GM21786 (cell line): Measurements from ENCODE around the gene PLXNA4.

Experiments
- ATAC-seq: cut with Tn5 transposase; IDR thresholded peaks from one replicate; pipeline ENCODE4 v1.9.1; 2021; ENCODE audit not compliant: unreplicated experiment

PLXNA4 gene

DNA sequence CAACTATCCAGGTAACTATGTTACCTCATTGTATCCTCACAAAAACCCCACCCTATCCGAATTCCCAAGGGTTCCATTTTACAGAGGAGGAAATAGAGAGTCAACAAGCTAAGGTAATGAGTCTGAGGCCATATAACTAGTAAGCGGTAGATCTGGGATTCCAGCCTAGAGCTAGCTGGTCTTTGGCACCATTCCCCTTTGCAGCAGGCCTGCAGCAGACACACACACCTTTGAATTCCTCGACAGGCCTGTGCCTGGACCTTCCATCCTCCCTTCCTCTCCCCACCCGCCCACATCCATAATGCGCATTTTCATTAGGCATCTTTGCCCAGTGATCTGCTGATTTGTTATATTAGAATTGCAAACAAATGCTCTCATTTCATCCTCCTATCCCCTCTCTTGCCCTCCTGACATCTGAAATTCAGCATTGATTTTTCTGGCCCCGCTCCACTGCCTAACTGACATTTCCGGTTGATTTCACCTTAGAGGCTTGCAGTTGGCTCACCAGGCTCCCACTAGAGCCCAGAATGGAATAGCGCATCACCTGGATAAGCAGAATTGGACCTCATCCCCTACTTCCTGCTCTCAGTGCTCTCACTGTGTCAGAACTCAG is 129.5 kb downstream of the PLXNA4 start:
- ATAC-seq: no peak

DNA sequence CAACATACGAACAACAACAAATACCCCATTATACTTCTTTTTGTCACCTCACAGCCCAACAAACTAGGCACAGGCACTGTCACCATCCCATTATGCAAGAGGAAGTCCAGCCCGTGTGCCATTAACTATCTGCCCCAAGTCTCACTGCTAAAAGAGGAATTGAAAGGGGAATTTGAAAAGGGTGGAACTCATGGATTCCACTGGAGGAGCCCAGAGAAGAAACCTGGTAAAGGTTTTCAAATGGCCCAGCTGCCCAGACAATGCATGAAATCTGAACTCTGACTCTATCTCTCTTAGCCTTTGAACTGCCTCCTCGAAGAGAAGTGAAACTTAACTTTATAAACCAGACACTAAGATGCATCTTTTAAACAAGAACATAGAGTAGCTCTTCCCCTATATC is 130.0 kb downstream of the PLXNA4 start:
- ATAC-seq: no peak

DNA sequence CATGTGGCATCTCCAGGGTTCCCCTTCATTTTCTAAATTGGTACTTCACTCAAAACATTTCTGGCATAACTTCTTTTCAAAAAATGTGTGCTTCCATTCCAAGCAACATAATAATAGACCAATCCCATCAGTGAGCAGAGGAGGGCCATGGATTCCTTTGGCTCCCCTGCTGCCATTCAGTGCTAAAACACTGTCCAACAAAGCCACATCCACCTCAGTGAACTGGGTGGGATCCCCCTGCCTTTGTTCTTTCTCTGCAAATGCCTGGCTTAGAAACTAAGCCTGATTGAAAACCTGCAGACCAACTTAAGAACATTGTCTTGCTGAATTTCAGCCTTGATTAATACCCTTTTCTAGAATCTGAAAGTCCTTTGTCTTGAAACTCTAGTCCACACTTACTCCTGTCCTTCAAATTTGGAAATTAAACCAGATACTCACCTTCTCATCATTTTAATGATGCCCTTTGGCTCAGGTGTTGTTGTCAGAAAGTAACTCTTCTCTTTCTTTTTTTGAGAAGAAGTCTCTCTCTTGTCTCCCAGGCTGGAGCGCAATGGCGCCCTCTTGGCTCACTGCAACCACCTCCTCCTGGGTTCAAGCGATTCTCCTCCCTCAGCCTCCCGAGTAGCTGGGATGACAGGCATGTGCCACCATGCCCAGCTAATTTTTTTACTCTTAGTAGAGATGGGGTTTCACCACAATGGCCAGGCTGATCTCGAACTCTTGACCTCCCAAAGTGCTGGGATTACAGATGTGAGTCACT is 132.3 kb downstream of the PLXNA4 start:
- no peak for ATAC-seq

DNA sequence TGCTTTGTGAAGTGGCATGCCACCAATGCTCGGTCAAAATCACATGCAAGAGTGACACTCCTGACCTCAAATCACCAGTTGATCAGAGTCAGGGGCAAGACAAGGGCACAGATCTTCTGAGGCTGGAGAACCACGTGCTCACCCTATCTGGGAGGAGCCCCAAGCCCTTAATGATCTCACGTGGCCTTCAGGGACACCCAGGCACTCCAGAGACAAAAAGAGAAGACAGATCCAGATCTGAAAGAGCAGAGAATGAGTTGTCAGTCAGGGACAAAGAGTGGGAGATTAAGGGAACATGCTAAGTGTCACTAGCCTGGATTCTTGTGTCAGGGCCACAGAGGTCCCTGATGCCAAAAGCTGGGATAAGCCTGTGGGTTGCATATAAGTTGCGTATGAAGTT is 134.3 kb downstream of the PLXNA4 start:
- ATAC-seq: no peak

DNA sequence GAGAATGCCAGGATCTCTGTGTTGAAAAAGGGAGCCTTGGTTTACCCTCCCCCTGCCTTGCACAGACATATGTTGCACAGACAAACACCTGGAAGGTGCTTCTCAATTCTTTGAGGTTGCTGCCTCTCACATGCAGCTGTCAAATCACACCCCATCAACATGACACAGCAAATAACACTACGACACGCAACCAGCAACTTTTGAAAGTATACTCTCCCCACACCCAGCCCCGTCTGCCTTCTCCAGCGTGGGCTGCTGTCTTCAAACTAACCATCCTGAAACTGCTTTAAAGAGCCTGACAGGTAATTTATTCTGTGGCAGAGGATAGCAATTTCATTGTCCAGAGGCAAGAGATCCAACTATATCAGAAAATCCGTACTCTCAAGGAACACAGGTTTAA is 136.1 kb downstream of the PLXNA4 start:
- no peak for ATAC-seq

DNA sequence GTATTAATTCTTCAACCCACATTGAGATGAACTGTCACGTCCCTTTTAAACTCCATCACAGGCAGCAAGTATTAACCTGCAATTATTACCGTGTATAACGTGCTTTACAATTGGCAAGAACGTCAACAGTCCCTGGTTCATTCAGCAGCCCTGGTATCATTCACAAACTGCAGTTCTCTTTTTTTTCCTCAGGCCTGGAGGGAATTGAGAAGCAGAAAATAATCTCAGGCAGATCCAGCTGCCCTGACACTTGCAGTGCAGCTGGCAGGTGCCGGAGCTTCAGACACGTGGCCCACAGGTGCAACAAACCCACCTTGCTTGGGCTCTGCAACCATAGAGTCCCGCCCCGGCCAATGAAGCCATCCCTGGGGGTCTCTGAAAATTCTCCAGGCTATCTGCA is 137.3 kb downstream of the PLXNA4 start:
- no peak for ATAC-seq

DNA sequence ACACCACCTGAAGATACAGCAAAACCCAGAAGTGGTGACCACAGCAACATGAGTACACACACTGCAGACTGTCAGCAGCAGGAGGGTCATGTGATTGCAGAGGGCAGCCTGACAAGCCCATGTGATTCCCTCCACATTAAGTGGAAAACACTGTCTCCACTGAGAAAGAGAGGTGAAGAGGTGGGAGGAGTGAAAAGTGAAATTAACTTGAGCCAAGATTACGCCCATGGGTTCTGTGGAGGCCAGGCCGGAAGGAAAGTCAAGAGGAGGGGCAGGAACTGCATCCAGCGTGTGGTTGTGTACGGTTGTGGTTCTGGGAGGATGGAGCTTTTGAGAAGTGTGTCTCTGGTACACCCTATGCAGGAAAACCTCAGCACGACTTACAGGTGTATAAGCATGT is 138.5 kb downstream of the PLXNA4 start:
- no peak for ATAC-seq

DNA sequence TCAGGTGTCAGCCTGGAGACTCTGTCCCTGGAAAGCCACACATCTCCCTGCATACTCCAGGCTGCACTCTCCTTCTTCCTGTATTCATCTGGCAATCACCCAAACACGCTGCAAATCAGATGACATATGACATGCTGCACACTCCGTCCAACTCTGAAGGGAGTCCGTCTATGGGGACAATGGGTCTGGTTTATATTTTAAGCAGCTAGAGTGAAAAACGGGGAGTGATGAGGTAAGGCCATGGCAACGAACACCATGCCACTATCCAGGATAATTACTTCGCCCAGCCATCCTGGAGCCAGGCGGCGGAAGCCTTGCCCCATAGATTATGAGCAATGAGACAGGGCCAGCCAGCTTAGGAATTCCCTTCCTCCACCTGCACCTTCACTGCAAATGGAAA is 140.1 kb downstream of the PLXNA4 start:
- ATAC-seq: no peak

DNA sequence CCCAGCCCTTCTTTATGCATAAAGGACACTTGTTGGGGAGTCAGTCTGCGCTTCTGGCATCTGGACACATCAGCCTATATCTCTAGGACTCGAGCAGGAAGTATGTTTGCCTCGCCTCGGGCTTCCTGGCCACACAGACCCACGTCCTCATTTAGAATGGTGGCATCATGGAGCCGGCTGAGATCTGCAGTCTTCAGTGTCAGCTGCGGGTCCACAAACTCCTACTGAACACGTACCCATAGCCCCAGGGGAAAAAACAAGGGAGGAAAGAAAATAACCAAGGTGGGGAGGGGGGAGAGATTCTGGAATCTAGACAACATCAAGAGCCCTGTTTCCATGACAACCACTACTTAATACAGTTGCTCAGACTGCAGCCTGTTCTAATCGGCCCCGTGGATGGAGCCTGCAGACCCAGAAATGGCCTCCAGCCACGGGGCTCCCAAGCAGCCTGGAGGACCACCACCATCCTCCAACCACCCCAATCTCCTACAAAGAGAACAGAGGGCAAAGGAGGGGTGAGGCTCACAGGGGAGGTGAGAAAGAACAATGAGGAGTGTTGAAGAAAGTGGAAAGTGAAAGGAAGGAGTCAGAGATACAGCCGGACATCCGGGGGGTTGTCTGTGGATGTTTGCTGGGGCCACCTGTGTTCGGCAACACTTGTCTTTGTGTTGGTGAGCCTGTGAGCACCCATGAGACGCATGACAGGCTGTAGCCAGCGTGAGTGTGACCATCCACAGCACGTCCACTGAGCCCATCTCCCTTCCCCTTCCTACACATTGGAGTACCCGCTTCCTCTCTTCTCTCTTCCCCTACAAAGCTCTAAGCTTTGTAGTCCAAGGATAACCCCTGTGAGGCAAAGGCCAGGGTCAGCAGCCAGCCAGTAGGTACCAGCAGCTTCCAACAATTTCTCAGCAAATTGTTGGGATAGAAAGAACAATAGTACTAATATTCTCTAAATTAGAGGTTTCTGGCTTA is 141.0 kb downstream of the PLXNA4 start:
- ATAC-seq: no peak

DNA sequence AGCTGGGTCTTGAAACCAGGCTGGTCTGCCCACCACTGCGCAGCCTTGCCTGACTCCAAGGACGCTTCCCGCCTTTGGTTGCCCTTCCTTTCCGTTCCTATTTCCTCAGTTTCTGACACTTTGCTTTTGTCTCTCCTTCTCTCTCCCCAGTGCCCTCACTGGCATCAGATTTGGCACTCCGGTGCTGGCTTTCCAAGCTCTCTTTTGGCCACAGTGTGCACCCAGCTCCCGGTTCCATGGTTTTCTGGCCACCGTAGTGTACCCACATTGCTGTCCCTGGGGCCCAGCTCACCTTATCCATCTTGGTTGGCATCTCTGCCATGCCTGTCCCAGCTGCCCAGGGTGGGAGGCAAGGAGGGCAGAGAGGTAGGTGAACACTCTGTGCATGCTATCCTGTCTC is 142.2 kb downstream of the PLXNA4 start:
- ATAC-seq: no peak

DNA sequence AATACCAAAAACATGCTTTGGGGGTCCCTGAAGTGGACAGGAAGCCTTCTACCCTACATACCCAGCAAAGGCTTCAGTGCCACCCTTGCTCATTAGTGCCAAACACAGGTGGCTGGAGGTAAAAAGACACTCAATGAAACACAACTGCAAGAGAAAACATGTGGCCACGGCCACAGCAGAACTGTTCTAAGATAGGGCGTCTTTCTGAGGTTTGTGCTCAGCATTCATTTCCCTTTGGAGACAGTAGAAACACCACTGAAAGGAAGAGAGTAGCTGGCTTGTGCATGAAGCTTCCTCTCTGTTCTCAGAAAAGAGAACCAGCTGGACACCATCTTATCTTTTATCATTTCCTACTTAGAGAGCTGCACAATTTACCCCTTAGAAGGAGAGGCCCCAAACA is 143.0 kb downstream of the PLXNA4 start:
- ATAC-seq: no peak

DNA sequence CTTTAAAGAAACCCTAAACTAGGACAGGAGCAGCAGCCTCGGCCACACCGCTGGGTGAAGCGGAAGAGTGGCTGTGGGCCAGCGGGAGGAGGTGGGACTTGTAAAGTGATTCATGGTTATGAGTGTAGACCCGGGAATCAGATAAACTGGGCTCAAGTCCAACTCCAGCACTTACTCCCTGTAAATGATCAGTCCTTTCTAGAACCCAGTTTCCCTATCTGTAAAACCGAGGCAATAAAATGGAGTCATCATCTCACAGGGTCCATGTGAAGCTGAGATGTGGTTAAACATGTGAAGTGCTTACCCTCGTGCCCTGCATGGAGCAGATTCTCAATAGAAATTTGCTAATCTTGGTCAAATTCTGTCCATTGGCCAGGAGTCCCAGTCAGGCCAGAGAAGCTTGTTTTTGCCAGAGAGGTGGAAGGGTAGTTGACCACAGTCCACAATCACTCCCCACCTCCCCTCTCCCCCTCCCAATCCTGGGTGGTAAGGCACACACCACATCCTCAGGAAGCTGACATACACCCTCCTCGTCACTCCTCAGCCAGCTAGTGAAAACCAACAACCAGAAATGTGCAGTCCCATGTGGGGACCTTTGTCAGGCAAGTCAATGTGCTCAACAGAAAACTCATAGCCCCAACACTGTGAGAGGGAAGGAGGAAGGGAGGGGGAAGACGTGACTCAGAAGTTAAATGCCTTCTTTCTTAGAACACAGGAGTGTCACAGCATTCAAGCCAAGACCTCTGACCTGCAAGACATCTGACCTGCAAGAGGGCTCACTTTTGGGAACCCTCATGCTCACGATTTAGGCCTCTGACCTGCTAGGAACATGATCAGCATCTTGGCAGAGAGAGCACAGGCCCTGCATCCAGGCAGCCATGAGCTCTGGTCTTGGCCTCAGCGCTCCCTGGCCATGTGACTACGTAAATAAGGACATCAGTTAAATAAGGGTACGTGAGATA is 145.1 kb downstream of the PLXNA4 start:
- no peak for ATAC-seq

DNA sequence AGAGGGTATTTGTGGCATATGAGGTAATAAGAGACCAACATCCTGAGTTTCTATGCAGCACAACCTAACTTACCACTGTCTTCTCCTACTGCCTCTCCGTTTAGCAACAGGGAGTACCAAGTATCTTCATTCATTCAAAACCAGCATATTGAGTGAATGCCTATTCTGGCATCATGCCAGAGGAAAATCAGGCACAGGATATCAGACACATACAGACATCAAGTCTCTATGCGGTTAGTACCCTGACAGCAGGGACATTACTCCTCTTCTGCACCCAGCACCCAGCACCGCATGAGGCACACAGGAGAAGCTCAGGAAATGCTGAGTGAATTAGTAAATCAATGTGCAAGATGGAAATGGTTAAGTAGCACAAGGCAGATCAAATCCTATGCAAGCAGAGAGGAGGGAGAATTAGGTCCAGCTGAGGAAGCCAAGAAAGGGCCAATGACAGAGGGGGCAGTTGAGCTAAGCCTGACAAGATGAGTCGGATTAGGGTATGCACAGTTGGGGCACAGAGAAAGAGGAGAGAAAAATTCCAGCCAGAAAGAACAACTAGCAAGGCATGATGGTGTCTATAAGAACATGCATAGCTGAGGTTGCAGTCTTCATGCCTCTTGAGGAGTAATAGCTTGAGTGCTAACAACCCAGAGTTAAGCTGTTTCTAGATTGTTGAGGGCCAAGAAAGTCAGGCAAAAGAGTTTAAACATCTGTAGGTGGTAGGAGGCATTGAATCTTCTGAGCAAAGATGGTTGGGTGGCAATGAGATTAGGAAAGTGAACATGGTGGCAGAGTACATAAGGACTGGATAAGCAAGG is 146.0 kb downstream of the PLXNA4 start:
- no peak for ATAC-seq

DNA sequence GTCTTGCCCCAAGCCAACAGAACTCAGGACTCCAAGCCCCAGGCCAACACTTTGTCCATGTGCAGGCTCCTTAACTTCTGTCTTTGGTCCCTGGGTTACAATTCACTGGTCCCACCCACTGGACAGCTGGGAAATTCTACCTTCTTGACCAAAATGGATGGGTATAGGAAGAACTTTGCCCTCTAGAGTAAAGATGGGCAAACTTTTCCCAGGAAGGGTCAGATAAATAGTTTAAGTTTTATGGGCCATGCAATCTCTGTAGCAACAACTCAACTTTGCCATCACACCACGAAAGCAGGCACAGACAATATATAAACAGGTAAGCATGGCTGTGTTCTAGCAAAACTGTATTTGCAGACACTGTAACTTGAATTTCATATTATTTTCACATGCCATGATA is 147.1 kb downstream of the PLXNA4 start:
- no peak for ATAC-seq

DNA sequence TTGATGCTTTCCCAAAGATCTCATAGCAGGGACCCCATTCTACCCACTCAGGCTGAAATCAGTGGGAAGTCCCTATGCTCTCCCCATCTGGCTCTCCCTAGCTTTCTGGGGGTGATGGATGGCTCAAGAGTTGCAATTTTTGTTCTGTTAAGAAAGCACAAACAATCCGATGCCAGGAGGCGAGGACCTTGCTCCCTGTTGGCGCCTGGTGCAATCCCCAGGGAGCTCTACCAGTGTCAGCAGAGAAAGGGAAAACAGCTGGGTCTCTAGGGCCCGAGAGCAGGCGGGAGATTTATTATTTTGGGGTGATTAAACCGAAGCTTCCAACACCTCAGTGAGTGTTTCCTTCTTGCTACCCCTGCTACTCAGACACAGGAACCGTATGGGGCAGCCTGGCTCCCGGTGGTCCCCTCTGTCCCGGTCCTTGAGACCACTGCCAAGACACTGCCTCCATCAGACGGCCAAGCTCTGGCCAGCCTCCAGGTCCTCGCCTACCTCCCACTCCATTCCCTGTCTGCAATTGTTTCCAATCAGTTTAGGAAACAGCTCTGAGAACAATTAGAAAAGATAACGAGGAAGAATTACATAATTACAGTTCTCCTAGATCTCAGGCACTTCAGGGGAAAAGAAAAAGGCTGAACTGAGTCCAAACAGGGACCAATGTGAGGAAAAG is 147.9 kb downstream of the PLXNA4 start:
- ATAC-seq: no peak

DNA sequence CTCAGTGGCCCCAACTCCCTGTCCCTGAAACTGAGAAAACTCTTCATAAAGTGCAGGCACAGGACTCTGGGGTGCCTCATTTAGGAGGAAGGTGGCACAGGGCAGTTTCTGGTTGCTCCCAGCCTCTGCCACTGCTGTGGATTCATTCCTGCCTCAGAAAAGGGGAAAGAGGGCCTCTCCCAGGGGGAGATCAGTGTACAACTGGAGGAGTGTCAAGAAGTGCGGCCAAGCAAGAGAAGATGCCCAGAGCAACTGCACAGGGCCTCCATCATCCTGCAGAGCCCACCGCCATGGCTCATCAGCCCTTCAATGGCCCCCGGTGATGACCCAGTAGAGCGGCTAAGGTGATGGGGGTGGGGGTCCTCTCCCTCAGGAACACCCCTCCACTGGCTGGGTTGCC is 150.3 kb downstream of the PLXNA4 start:
- no peak for ATAC-seq

DNA sequence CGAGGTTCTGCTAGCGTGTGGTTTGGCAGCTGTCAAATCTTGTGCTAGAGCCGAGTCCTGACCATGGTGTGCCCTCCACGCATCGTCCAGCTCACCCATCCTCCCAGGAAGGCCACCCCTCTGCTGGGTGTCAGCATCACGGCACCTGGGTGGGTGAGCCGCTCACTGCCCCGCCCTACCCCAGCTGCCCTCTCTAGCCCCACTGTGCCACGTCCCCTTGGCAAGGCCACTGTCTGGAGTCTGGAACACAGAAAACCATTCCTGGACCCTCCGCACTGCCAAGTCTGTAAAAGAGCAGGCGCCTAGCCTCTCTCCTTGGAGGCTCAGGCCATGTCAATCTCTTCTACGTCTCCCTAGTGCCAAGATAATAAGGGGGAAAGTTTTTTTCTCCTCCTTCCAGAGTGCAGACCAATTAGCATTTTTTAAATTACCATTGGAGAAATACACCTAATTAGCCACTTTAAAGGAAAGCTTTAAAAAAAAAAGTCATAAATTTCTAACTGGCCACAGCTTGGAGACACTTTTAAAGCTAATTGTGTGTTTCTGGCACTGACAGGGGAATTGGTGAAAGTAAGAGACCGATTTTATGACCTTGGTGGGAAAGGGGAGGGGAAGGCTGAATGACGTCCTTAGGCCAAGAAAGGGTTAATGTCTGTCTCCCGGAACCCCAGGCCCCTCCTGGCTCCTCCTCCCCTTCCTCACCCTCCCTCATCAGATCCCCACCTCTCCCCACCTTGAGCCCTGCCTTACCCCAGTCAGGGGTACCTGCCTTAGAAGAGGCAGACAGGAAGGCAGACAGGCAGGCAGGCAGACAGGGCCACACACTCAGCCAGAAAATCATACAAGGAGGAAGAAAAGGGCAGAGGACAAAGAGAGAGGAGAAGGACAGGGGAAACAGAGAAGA is 151.2 kb downstream of the PLXNA4 start:
- ATAC-seq: no peak

DNA sequence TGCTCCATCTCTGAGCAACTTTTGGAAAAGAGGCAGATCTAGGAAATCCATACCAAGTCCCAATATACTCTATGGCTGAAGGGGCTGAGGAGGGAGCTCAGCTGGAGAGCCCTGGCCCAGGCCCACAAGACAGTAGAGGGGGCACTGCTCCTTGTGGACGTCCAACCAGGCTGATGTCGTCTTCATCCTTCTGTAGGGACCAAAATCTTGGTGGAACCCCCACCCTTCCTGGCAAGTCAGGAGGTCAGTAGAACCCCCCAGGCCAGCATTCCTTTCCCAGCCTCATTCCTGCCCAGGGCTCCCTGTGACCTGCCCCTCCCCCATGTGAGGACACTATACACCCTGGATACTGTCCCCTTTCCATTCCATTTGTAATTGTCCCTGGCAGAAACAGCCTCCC is 152.0 kb downstream of the PLXNA4 start:
- ATAC-seq: no peak
